HG03342 (cell line): ENCODE measurements around the gene FANCC.

ENCODE experiments used
- ATAC-seq: cut with Tn5 transposase; IDR thresholded peaks from one replicate; pipeline ENCODE4 v1.9.1; 2021; ENCODE audit warnings: mild to moderate bottlenecking, moderate library complexity; ENCODE audit not compliant: unreplicated experiment

The FANCC gene

DNA sequence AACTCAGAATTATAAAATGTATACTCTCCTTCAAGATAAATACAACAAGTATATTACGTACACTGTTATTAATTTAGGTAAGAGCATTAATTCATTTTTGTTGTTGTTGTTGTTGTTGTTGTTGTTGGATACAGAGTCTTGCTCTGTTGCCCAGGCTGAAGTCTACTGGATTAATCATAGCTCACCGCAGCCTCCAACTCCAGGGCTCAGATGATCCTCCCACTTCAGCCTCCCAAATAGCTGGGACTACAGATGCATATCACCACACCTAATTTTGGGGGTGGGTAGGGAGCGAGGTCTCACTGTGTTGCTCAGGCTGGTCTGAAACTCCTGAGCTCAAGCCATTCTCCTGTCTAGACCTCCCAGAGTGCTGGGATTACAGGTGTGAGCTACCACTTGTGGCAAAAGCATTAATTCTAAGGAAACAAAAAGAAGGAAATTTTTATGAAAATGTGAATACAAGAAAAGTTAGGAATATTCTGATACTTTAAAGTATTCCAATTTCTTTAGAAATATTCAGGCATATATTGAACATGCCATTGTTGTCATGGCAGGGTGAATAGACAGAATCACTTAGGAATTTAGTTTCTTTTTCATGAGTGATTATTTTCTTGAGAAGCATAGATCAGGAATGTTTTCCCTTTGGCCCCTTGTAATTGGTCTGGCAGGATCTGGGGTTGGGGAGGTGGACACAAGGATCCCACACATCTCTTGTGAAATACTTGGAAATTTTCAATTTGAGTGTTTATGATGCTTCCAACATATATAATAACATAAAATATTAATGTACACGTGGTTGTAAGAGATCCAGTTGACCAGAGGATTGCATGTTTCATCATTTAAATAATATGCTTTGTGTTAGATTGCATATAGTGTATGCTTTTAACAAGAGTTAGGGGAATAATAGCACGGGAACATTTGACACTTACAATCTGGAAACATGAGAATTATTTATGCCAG, 263.6 kb downstream of the FANCC start:
- ATAC-seq, result no peak

DNA sequence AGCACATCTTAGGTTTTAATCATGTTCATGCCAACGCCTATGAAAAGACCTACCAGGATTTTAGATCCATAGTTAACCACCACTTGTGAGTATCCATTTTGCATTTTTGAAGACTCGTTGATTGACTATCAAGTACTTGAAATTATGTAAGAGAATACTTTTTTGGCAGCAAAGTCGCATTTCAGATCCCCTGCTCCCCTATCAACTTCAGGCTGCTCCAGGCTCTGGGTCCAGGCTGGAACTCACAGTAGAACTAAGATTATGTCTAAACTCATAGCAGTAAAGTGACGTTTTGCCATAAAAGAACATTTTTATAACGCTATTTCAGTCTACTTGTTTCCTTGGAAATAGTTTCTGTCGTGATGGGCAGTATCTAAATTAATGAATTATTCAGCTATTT, 267.7 kb downstream of the FANCC start:
- no peak for ATAC-seq
